ENCODE data around the gene AFF3.

The AFF3 gene

DNA sequence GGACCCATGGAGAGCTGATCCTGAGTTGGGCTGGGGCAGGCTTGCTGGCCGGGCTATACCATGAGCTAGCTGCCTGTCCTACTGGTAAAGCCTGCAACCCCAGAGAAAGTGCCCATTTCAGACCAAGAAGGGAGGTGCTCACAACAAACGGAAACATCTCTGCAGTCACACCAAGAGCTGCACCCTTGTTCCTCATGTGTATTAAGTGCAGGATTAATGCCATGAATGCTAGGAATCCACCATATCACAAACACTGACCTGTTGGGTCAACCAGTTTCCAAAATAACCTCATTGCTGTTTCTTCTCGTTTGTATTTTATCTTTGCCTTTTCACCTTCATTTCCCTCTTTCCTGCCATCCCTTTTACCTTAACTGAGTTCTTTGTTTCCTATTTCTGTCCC is 69.9 kb downstream of the AFF3 start:
- no peak for DNase-seq (ENCODE audit: low spot score)

DNA sequence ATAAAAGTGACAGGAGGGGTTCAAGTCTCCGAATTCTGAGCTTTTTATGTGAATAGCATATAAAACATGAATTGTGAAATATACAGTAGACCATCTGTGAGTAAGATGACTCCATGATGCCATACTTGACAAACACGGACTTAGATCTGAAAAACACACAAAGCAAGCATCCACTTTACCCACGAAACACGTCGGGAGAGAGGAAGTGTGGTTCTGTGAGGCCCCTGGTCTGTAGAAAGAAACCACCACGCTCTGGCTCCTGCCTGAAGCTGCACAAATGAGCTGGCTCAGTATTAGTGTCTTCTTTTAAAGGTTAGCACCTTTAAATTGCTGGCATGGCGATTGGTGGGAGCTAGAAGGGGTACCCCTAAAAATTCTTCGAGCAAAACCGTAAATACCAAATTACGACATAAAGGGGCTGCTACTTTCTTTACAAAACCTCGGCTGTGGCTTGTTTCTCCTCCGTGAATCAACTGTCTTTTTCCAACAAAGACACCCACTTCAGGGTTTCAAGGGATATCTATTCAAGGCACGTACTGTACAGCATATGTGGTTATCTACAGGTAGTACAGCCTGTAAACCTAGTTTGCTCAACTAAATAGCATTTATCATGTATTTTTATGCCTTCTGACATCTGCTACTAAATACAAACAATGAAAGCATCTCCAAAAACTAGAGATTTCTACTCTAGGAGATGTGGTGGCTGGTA is 70.9 kb downstream of the AFF3 start:
- DNase-seq (ENCODE audit: low spot score), result no peak

DNA sequence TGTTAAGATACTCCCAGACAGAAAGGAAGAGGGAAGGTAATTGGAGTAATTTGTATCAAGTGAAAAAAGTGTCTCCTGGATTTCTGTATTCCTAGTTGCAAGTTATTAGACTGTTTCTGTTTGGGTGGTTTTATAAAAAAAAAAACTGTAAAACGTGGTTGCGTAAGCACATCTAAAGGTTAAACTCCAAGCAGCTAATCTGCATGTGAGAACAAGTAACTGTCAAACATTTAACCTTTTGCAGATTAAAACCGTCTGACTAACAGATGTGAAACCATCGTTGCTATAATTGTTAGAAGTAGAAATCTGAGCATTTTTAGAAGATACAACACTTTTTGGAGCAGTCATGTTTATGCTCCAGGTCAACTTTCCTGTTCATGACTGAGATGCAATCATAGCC is 72.3 kb downstream of the AFF3 start:
- DNase-seq (ENCODE audit: low spot score), result no peak

- DNase-seq (ENCODE audit: low spot score), result no peak
Measured at GRCh38 chr2:100068395-100068794, 74.0 kb downstream of the AFF3 start.

- DNase-seq (ENCODE audit: low spot score), result no peak
Measured at GRCh38 chr2:100067784-100068183, 74.6 kb downstream of the AFF3 start.

GRCh38 chr2:100066856-100067255 is 75.5 kb downstream of the AFF3 start:
- no peak for DNase-seq (ENCODE audit: low spot score)

DNA sequence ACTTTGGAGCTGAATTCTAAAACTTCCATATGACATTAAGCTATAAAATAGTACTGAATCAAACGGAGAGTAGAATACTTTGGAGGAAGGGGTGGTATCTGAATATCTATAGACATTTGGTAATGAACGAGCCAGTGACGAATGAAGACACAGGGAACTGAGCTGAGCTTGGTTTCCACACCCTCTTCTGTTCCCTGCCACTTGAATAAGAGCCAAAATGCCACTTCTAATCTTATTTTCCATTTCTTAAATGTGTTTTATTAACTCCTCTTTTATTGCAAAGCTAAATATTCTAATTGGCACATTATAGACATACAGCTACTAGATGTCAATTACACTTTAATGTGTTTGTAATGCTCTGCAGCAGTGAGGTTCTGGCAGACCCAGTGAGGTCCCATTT is 76.1 kb downstream of the AFF3 start:
- no peak for DNase-seq (ENCODE audit: low spot score)

- no peak for DNase-seq (ENCODE audit: low spot score)
Measured at GRCh38 chr2:100064592-100065428, 77.6 kb downstream of the AFF3 start.

DNA sequence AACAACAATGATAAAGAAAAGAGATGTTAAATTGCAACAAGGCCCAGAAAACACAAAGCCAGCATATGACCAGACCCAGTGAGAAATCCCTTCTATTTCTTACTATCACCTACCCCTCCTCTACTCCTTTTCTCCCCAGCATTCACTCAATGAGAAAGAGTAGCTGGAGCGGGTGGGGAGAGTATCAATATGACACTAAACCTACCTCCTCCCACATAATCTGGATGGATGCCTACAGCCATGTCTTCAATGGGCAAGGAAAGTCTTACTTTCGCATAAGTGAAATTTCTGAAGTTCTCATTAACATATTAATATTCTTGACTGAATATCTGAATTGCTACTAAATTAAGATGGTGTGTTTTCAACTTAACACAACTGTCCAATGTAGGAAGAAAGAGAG is 78.2 kb downstream of the AFF3 start:
- no peak for DNase-seq (ENCODE audit: low spot score)

GRCh38 chr2:100063459-100063953 is 78.9 kb downstream of the AFF3 start:
- DNase-seq (ENCODE audit: low spot score), result no peak

GRCh38 chr2:100062336-100062735 is 80.1 kb downstream of the AFF3 start:
- DNase-seq (ENCODE audit: low spot score), result no peak

GRCh38 chr2:100060875-100061274 is 81.5 kb downstream of the AFF3 start:
- DNase-seq (ENCODE audit: low spot score), result no peak

DNA sequence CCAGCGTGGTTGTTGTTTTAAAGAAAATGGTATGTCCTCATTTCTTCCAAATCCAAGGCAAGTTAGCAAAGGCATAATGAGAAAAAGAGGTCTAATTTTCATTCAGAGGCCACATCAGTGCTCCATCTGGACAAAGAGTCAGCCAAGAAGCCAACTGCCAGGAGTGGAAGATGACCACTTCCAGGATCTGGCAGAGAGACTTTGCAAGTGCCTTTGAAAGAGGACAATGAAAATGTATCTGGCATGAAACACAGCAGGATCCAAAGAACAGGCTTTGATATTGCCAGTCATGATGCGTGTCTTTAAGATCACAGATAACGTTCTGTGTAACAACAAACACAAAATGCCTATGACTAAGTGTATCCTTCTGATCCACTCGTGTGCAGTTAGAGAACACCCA is 82.8 kb downstream of the AFF3 start:
- no peak for DNase-seq (ENCODE audit: low spot score)

DNA sequence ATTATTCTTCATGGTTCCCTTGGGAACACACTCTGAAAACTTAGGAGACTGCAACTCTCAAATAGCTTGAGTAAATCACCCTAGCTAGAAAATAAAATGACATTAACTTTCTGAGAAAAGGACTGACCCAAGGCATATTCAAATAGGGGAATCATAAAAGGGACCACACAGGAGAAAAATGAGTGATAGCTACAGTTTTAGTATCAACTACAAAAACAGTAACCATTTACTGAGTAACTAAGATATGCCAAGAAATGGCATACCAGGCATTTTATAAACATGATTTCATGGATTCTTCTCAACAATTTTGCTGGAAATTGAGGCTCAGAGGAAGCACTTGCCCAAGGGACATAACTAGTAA is 84.5 kb downstream of the AFF3 start:
- no peak for DNase-seq (ENCODE audit: low spot score)

- DNase-seq (ENCODE audit: low spot score), result no peak
Measured at GRCh38 chr2:100054426-100054825, 88.0 kb downstream of the AFF3 start.

- no peak for DNase-seq (ENCODE audit: low spot score)
Measured at GRCh38 chr2:100053087-100053885, 89.1 kb downstream of the AFF3 start.

DNA sequence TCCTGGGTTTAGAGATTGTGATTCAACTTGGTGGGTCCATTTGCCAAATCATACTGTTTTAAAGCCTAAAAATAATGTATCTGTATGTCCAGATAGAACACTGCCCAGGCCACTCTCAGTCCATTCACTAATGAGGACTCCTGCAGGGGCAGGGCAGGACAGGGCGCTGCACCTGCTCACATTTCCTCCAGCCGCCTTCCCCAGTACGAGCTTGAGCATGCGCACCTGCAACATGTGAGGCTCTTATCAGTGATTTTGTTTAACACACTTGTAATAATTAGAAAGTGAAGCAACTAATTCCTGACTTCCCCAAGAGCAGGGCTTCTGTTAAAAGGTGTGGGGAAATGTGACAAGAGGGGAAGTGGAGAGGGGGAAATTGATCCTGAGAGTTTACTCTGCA is 89.7 kb downstream of the AFF3 start:
- DNase-seq (ENCODE audit: low spot score), result no peak

DNA sequence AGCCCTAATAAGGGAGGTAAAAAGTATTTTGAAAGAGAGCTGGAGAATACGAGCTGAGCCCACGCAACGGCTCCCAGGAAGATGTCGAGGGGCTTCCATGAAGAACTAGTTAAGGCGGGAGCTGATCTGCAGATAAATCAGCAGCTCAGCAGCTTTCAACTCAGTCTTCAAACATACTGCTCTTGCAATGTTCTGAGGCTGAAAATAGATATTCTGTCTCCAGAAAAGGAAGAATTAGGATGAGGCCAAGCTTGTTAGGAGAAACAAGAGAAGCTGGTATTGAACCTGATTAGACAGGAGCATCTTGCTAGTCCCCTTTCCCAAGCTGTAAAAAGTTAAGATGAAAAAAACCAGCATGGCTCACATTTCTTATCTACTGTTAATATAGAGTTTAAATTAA is 91.1 kb downstream of the AFF3 start:
- DNase-seq (ENCODE audit: low spot score), result no peak

DNA sequence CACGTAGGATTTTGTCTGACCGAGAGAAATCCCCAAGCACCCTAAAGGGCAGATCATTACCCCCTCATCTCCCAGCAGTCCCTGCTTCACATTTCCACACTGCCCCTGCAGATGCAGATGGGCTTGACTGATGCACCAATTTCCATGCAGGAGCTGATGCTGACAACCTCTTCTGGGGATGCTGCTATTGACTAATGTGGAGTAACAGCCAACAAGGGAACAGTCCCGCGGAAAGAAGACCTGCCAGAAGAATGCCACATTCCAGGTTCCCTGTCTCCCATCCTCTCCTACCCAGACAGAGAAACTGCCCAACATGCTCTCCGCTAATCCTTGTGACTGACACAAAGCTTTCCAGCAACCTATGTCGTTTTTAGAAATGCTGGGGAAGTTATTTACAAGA is 91.7 kb downstream of the AFF3 start:
- no peak for DNase-seq (ENCODE audit: low spot score)

DNA sequence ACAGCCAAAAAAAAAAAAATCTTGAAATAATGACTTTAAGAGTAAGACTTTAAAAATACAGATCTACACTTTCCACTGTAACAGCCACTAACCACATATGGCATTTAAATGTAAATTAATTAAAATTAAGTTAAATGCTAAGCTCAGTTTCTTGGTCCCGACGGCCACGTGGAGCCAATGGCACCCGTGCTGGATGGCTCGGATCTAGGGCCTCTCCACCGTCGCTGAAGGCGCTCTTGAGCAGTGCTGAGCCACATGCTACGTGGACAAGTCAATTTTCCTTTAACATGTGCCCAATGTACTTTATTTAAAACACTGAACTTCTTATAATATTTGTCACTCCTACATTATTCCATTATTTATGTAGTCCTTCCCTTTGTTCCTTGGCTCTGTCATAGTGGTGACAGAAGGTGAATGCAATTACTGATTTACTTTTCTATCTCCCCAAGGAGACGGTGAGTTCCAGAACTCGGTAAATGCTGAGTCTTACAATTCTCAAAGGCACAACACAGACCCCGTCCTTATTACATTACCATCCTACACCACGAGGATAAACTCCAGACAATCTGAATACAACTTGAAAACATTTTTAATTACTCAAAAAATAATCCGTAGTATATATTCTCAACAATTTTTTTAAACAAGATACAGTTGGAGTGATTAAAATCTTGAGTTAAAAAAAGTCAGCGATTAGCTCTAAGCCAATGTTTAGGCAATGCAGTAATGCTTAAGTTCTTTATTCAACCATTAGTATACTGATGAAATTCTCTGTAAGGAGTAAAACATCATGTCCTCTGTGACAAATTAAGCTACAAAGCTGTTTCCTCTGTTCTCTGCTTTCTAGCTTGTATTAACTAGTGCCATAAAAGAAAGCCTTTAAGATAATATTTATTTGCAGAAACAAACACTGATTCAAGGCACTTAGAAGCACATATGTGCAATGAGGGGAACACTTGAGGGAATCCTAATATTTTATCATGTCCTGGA is 95.1 kb downstream of the AFF3 start:
- peak; percentile 31 for DNase-seq (ENCODE audit: low spot score)

GRCh38 chr2:100045000-100045399 is 97.4 kb downstream of the AFF3 start:
- no peak for DNase-seq (ENCODE audit: low spot score)

All from SK-N-DZ (cell line).